Stimulated activated CD8-positive, alpha-beta memory T cell treated with anti-CD3 and anti-CD28 coated beads, Interleukin-15, amount 100 ng/mL, for 4 hours (primary cell): Measurements from ENCODE around the gene RNF114.
"Not testable (repeated sequence)": the region's sequence is repeated elsewhere in the genome, so short reads cannot be mapped to it uniquely, and the experiment has no call there.

ENCODE experiments used
- DNase-seq, 2 donors: peaks; one replicate each; pipeline ENCODE4 v3.0.0-alpha.2; 2020; ENCODE audit warnings: low read depth in 2 of 2

RNF114 gene

DNA sequence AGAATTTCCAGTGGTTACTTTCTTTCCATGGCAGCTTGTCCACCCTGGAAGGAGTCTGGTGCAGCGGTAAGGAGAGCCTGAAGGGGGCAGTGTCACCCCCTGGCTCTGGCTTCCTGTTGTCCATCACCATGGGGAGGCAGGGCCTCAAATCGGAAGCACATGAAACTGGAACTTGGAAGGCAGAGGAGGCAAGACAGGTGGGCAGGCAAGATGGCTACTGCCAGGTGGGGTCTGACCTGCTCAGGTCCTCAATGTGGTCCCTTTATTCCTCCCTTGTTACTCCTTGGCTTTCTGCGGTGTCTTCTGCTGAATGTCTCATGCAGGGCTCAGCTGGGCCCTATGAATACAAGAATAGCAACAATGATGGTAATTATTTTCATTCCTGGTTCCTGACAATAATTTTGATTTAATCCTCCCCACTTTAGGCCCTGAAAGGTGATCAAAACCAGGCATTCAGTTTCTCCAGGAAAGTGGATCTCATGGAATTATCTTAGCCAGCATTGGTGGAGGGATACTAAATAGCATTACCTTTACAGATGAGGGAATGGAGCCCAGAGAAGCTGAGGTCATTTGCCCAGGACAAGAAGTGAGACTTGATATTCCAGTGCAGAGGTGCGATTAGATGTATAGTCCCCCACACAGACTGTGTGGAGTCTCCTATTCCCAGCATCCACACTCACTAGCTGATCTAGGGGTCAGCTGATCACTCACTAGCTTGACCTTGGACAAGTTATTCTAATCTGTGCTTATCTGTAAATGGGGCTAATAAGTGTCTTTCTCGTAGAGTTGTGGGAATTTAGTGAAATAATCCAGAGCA lies 29.0 kb downstream of the RNF114 start:
- DNase-seq: no peak

GRCh38 chr20:49965781-49966305 lies 29.6 kb downstream of the RNF114 start:
- DNase-seq: no peak

DNA sequence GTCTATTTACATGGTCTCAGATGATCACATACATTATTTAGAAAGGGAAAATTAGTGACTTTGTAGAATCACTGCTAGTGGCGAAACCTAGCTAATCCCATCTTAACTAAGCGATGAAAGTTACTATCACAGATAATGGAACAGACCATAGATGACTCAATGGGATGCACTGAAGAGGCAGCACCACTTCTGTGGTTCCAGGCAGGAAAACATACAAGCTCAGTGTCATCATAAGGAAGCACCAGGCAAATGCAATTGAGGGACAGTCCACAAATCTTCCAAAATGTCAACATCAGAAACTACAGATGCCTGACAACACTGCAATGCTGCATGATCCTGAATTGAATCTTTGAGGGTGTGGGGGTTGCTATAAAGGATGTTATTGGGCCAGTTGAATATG lies 30.7 kb downstream of the RNF114 start:
- no peak for DNase-seq

DNA sequence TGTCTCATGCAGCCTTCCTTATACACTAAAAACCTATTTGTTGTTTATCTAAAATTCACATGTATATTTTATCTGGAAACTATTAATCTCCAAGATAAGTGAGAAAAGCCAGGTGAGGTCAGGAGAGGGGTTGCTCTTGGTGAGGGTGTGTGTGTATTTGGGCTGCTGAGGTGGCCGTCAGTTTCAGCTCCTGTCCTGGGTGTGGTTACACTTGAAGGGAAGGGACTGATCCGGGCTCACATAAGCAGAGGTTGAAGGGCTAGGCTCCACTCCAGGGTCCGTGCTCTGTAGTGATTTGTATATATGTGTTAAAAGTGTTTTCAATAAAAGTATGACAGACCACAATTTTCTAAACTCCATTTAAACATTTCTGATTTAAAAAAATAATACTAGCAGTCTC lies 33.0 kb downstream of the RNF114 start:
- no peak for DNase-seq

GRCh38 chr20:49969946-49970345 lies 33.7 kb downstream of the RNF114 start:
- DNase-seq: no peak

DNA sequence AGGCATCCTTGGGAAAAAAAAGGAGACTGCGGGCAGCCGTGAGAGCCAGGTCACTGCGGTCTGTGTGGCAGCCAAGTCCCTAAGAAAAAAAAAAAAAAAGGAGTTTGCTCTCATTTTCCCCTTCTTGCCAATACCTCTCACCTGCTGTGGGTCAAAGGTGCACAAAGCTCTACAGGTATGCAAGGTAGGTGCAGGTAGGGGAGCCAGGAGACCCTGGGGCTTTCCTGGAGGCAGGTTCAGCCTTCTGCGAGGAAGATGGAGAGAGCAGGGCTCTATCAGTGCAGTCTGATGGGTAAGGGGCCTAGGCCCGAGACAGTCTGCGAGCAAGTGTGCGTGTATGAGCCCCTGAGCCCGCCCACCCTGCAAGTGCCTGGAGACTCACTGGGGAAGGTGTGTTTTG lies 34.3 kb downstream of the RNF114 start:
- DNase-seq: no peak

DNA sequence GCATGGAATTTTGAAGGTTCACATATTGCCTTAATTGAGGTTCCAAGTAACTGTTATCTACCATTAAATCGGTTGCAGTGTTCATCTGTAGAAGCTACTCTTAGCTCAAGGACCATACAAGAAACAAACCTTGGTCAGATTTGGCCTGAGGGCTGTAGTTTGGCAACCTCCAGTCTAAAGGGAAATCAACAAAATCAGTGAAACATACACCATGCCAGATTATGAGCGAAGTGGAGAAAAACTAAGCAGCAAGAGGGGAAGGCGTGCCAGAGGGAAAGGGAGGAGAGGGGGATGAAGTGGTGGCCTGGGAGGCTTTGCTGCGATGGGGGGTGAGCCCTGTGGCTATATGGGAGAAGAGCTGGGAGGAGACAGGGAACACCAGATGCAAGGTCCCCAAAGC lies 37.8 kb downstream of the RNF114 start:
- DNase-seq: no peak

DNA sequence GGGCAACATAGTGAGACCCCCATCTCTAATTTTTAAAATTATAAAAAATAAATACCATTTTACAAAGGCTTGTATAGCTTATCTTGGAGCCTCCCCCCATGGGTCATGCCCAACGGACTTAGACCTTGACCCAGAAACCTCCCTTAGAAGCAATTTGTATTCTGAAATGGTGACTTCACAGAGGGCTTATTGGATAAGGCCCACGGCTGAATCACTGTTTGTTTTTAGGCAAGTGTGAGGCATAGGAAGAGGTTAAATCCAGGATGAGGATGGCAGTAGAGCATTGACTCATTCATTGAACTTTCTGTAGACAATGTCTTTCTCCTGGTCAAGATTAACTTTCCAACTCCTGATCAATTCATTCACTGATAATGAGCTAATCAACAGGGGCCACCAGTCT lies 40.3 kb downstream of the RNF114 start:
- DNase-seq: no peak

GRCh38 chr20:49977740-49978139 lies 41.5 kb downstream of the RNF114 start:
- not testable (repeated sequence) for DNase-seq

DNA sequence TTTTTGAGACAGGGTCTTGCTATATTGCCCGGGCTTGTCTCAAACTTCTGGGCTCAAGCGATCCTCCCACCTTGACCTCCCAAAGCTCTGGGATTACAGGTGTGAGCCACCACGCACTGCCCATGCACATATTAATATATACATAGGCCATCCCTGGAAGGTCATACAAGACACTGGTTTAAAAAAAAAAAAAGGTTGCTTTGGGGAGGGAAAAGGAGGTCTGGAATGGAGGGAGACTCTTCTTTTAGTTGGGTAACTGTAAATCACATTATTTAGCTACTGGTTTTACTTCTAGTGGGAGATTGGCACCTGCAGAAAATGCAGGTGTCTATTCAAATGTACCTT lies 42.5 kb downstream of the RNF114 start:
- DNase-seq: no peak

DNA sequence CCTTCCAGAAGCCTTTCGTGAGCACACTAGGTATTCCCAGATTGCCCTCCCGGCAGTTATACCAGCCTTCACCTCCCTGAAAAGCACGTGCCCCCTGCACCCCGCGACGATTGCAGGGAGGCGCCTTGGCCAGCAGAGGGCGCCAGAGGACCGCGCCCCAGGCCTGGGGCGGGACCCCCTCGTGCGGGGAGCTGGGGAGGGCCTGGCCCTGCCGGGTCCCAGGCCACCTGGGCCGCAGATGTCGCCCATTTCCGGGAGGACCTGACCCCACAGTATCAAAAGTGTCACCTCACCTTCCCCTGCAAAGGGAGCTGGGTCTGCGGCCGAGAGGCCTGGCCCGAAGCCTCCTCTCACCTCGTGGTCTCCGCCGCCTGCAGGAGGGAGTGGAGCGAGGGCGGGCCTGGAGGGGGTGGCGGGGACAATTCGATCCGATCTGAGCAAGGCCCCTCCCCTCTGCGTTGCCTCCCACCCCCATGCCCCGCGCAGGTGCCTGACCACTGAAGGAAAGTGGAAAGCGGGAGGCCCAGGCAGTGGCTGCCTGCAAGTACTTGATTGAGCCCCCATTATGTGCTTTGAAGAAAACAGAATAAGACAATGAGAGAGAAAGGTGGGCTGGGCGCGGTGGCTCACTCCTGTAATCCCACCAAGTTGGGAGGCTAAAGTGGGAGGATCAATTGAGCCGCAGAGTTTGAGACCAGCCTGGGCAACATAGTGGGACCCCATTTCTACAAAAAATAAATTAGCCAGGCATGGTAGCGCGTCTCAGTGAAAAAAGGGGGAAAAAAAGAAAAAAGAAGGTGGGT lies 43.0 kb downstream of the RNF114 start:
- DNase-seq: peak; percentile 20 to 48

- no peak for DNase-seq
These were observed 44.2 kb downstream of the RNF114 start for GRCh38 chr20:49980140-49981008.

GRCh38 chr20:49981218-49982071 lies 45.2 kb downstream of the RNF114 start:
- no peak for DNase-seq

DNA sequence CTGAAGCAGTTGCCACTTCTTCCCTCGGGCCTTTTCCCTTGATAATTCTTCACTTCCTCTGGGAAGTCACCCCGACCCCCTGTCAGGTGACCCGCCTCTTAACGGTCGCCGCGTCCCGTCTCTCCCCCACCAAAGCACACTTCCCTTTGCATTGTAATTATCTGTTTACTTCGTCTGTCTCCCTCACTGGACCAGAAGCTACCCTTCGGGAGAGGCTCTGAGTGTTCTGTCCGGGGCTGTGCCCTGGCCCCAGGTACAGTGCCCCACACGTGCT lies 45.8 kb downstream of the RNF114 start:
- DNase-seq: no peak

- DNase-seq: peak; percentile 69 to 71
These were observed 46.3 kb downstream of the RNF114 start, which contains the start of gene SNAI1 for GRCh38 chr20:49982346-49983122. TSS of gene SNAI1 (plus strand) at chr20:49982980. CDS start at chr20:49983060, 80 bp downstream.

DNA sequence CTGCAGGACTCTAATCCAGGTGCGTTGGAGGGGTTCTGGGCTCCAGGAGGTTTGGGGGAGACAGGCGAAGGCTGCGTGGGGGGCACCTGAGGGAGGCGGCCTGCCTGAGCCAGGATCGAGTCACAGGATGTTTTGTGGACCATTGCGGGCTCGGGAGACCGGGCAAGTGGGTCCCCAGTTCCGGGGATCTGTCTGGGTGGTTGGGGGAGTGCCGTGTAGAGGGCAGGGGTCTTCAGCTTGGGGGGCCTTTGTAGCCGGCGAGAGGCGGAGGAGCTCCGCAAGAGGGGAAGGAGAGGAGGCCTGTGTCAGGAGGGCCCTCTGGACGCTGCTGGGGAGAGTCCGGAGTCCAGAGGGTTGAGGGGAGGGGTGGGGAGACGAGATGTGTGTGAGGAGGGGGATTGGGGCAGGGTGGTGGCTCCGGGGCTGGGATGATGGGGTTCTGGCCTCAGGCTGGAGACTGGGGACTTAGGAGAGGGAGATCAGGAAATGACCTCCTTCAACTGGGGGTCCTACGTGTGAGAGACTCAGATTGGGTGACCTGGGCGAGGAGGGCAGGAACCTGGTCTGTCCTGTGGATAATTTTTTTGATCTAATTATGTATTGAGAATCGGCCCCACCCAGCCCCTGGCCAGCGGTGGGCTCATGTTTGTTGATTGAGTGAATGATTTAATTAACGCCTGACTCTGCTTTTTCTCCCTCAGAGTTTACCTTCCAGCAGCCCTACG lies 47.1 kb downstream of the RNF114 start:
- no peak for DNase-seq

- DNase-seq: no peak
These were observed 47.7 kb downstream of the RNF114 start for GRCh38 chr20:49983848-49984408.

DNA sequence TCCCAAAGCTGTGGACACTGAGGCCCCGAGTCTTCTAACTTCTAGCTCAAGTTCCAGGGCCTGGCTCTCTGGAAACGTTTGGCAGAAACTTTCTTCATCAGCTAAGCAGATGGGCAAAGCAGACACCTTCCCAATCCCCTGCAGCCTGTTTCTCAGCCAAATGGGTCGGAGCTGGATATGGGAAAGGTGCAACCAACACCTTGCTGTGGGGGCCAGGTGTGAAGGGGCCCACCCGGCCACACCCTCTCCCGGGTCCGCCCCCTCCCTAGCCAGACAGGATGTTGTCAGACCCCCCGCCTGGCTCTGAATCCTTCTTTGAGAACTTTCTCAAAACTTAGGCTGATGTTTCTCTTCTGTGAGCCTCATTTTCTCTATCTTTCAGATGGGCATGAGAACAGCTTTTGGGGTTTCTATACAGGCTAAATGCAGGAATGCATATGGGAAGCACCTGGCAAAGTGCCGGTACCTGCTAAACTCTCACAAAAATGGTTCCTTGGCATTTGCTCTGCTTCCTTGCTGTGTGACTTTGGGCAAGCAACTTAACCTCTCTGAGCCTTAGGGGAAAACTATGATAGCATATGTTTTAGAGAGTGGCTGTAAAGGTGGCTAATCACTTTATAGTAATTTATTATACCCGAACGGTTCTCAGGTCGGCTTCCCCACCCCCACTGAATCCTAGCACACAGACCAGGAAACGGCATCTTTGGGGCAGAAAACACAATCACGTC lies 48.4 kb downstream of the RNF114 start:
- no peak for DNase-seq

GRCh38 chr20:49985157-49985556 lies 49.0 kb downstream of the RNF114 start:
- no peak for DNase-seq
